UCSD-AML1 (cell line): ENCODE results near the gene LIF.

Source experiments
- DNase-seq: peaks from one replicate; lab custom pipeline; 2025; ENCODE audit not compliant: unreplicated experiment; lab: John Stamatoyannopoulos, UW

LIF gene

DNA sequence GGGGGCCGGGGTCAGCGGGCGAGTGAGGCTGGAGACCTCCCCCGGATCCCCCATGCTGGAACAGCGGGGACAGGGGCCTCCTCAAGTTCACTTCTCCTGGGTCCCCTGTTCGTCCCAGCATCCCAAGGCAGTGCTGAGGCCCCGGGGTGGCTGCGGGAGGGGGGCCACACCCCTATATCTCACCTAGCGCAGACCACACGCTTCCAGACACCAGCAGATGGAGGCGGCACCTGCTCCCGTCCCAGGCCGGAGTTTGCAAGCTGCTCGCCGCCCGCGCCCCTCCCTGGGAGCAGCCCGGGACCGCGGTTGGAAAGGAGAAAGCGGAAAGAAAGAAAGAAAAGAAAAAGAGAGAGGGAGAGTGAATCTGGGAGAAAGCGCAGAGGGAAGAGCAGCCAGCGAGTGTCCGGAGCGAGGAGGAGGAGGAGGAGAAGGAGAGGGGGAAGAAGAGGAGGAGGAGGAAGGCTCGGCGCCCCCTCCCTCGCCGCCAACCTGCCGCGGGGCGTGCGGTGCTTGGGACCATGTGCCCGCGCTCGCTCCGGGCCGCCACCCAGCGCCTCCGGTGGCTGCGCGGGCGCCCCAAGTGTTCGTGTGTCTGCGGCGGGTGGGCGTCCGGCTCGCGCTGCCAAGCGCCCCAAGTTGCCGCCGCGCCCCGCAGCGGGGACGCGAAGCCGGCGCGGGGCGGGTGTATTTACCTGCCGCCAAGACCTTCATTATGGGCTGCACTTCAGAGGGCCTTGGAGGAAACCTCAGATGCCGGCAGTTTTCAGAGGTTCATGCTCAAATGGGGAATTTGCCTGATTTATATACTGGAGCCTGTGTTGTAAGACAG lies at the start of gene LIF:
Gene LIF (minus strand): TSS at position 775 of the 829 bp plus-strand sequence. CDS start 64 bp downstream, at position 711.
- no peak for DNase-seq

DNA sequence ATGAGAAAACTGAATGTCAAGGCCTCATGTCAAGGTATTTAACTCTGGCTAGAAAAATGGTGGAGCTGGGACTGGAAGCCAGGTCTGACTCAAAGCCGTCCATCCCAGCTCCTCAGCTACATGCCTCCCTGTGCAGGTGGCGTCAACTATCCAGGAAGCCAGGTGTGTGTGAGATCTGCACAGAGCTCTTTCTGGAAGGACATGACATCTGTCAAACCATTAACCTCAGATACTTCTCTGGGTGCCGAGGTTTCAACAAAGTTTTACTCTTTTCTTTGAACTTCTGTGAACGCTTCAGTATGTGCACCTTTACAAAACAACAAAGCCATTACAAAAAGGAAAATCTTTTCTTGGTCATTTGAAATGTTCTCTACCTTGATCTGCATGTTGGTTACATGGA lies 49.8 kb upstream of the LIF start:
- DNase-seq = no peak

DNA sequence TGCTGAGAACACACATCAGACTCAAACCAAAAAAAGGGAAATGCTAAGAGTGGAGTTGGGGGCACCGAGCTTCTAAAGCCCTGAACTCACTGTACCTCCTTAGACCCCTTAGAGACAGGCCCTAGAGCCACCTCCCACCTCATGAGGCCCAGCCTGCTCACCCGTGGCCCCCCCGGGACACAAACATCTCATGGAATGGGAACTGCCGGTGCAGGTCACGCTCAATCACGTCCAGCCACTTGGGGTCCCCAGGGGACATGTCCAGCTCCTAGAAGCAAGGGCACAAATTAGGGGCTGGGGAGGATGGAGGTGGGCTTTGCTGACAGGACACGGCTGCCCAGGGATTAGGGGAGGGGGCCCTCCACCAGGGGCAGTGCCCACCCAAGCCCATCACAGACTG lies 49.0 kb upstream of the LIF start:
- DNase-seq = no peak

DNA sequence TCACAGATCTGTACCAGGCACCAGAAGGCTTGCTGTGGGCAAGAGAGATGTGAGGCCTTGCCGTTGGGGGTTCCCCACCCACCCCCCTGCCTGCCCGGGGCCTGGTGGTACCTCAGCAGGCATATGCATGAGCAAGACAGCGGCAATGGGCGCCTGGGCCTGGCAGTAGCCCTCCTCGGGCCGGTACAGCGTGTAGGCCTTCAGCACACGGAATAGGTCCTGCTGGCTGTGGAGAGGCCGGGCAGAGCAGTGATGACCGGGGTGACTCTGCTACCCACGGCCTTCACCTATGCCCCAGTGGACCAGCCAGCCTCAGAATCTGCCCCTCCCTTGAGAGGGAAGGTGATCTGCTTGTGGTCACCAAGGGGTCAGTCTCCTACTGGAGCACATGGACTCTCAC lies 48.3 kb upstream of the LIF start:
- no peak for DNase-seq

DNA sequence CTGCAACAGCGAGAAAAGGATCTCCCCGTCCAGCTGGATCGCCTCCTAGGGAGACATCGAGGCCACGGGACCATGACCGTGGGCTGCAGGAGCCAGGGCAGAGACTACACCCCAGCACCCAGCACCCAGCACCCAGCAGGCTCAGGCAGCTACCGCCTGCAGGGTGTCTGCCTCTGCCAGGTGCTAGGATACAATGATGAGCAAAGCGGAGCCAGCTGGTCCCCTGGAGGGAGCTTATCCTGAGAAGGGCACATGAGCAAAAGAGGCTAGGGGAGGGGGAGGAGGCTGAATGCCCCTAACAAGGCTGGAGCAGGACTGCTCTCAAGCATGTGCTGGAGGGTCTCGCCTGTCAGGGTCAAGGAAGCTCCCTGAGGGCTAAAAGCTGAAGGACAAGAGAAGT lies 47.5 kb upstream of the LIF start:
- no peak for DNase-seq

DNA sequence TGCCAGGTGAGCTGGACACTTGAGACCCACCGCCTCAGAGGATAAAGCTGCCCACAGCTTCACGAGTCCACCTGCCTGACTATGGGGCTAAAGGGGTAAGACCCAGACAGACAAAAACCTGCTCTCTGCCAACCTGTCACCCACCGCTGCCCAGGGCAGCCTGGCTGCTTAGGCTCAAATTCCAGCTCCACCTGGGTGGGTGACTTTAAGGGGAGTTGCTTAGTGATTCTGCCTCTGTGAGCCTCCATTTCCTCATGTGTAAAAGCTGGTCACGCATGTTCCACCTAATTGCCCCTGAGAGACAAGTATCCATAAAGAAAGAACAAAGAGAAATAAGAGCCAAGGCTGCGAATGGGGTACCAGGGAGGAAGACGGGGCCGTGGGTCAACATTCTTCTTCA lies 46.5 kb upstream of the LIF start:
- DNase-seq = no peak

DNA sequence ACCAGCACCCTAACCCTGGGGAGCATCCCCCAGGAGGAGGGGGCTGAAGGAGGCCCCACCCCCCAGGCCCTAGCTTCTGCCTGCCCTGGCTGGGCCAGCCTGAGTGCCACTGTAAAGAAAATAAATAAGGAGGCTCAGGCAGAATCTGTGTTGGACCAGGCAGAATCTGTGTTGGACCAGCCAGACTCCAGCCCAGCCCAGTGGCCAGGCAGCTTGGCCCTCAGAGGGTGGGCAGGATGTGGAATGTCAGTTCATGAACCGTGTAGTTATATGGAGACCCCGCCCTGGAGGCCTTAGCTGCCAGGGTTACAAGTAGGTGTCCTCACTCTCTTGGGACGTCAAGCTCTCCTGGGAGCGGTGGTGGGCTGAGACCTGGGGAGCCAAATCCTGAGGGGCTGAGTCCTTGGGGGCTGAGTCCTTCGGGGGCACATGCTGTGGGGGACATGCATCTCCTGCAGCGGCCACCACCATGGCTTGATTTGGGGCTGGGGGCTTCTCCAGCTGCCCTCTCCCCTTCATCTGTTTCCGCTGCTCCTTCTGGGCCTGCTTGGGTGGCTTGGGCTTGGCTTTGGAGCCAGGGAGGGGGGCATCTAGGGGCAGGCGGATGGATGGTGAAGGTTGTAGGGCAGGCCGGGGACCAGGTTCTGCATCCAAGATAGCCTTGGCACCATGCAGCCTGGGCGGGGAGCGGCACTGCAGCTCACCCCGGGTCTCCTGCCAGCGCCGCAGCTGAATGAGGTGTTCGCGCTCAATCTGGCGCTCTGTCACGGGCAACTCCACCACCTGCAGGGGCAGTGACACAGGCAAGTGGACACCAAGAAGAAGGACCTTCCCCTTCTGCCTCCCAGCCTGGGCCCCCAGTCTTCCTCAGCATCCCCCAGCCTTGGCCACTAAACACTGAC lies 45.8 kb upstream of the LIF start:
- no peak for DNase-seq

DNA sequence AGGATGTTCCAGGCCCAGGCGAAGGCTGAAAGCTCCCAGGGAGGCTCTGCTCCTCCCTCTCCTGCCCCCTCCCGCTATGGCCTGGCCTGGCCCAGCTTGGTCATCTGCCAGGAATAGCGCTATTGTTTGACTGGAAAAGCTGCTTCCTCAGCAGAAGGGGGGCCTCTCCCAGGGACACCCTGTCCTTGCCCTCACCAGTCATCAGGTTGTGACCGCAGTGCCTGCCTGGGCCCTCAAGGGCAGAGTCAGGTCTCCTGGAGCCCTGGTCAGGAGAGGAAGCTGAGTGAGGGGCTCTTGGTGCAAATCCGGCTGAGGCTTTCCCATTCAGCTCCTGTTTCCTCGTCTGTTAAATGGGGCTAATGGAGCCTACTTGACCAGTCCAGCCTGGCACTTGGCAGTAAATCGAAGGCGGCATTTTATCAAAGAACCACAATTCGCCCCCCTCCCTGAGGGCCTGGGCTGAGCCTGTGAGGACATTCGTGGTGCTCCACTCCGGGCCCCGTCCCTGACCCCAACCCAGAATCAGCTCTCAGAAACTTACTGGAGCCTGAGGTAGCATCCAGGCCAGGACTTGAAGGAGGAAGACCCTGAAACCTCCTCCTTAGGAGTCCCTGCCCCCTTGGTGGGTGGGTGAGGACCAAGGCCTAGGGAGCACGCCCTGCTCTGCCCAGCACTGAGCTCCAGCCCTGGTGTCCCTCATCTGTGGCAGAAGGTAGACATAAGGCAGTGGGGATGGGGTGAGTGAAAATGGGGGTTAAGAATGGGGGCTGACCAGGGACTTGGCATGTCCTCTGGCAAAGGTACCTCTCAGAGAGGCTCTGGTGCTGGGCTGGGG lies 44.7 kb upstream of the LIF start:
- DNase-seq = no peak

DNA sequence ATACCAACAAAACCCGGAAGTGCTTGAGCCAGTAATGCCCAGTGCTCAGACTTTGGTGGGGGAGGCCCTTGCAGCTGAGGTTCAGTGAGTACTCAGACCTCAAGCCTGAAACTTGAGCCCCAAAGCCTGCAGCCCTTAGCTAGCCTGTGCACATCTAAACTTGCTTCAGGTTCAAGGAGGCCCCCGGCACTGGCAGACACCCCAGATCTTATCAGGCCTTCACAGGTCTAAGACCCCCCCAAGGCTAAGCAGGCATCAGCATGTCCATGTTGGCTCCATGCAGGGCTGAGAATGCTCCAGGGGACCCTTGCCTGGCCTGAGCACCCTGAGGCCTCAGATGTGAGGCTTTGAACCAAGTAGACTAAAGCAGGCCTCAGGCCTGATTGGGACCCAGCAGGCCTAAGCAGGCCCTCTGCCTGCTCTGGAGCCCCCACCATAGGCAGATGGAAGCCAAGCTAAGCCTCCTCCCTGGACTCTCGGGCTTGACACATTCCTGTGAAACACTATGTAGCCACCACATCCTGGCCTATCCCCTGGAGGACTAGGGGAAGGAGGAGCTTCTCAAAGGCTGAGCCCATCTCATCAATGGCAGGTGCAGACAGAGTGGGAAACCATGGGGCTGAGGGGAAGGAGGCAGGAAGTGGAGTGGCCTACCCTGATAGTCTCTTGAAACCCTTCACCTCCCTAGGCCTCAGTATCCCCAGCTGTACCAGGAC lies 43.9 kb upstream of the LIF start:
- DNase-seq = peak; percentile 36

DNA sequence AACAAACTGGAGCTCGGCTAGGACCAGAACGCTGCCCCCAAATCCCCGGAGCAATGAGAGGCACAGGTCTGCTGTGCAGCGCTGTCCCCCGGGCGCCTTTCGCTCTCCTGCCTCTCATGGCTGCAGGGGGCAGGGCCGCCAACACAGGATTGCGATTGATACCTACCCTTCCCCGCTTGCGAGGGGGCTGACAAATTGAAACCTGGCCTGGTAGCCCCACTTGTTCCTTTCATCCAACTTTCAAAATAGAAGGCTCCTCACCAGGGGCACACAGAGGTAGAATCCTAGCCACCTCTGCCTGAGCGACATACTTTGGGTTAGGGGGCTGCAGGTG lies 43.4 kb upstream of the LIF start:
- no peak for DNase-seq

DNA sequence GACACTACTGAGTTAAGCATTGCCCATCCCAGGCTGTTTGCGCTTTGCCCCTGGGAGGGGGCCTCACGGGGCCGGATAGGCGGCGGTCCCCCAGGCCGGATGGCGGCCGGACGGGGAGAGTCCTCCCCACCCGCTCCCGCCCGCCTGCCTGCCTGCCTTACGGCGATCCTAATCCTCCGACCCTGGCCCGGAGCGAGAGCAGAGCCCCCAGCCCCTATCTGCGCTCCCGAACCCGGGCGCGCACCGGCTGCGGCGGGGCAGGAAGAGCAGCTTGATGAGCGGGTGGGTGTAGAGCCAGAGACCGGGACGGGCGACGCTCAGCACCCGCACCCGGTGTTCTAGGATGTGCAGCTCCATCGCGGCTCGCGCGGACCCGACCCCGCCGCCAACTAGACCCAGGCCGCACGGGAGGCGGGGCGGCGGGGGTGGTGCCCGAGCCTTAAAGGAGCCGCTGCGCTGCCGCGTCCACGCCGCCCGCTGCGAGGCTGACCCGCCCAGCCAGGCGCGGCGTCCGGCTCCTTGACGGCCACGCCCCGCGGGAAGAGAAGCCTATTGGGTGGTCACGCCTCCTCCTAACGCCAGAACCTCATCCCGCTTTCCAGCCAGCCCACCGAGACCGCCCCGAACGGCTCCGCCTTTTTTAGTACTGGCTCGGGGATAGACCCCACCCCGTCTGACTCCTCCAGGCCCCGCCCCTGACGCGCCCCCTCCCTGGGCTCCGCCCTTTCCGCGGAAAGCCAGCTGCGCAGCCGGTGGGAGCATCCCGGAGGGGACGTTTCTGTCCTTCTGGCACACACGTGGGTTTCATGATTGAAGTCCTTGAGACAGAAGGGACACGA lies 42.8 kb upstream of the LIF start, which contains the start of gene CASTOR1:
Gene CASTOR1 (minus strand): TSS at position 365 of the 839 bp plus-strand sequence. CDS start 8 bp downstream, at position 357.
- peak; percentile 97 for DNase-seq

DNA sequence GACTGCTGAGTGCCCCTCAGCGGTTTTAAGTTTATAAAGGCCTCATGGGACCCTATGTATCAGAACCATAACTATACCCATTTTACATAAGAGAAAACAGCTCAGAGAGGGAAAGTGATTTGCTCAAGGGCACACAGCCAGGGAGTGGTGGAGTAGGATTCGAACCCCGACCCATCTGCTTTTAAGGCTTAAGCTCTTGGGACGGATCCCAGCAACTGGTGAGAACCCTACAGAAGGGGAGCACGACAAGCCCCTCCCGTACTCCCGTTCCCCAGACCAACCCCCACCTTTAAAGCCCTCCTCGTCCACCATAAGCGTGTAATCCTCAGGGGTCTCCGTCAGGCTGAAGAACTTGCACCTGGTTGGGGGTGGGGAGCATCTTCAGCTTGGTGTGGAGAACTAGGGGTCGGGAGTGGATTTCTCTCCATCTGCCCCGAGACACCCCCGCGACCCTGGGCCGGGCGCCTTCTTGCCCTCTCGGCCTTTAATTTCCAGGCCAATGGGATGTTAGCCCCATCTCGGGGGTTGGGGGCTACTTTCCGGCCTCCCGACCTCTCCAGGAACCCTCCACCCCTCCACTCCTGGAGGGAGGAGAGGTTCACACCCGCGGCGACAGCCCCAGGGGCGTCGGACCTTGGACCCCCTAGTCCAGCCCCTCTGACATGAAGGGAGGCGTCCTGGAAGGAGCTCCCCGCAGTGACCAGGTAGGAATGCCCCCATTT lies 42.0 kb upstream of the LIF start:
- no peak for DNase-seq

DNA sequence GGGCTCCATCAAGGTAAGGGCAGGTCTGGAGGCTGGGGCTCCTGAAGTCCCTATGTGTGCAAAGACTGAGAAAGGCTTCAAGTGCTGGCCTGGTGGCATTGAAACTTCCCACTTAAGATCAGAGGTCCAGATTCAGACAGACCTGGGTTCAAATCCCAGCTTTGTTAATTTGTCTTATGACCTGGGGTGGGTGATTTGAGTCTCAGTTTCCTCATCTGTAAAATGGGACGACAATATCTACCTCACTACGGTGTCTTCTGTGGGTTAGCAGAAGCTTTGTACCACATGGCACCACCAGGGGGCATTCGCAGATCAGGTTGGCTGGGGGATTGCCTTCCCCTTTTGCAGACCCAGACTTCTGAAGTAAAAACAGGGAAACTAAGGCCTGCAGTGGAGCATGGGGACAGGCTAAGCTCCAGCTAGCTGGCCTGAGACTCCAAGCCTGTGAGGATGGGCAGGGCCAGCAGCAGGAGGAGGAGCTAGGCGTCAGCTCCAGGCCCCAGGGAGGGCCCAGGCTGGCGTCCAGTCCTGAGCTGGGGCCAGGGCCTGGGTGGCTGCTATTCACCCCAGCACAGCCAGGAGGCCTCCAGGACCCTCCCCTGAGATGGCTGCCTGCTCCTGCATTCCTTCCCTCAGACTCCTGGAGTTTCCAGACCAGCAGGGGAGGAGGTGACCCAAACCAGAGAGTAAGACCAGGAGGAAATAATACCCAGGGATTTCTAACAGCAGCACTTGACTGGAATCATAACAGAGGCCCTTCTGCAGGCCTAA lies 41.3 kb upstream of the LIF start:
- peak; percentile 79 for DNase-seq

DNA sequence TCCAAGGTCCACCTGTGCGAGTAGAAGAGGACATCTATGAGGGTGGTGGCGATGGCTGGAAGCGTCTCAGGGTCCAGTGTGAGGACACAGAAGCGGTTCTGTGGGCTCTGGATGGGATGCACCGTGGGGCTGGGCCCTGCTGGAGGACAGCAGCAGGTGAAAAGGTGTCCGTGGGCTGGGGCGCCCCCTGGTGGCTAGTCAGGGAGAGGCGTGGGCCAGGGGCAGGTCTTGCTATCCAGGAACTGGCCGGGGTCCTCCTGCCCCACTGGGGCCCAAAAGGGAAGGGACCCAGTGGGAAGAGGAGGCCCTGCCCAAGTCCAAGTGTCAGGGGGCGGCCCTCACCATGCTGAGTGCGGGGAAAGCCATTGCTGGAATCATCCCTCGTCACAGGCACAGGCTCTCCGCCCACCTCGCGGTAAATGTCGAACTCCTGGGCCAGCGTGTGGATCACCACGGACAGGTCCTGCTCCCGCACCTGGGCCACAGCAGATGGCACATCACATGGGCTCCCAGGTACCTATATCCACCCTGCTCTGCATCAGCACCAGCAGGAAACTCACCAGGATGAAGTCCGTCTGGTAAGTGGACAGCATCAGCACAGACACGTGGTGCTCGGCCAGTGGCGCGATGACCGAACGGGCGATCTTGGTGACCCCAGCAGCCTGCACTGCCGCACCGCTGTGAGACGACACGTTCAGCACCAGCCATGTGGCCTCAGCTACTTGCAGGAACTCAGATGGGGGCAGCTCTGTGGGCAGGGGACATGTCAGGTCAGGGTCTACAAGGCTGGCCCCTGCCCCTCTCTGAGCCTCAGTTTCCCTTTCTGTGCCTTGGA lies 40.5 kb upstream of the LIF start:
- DNase-seq = peak; percentile 77

DNA sequence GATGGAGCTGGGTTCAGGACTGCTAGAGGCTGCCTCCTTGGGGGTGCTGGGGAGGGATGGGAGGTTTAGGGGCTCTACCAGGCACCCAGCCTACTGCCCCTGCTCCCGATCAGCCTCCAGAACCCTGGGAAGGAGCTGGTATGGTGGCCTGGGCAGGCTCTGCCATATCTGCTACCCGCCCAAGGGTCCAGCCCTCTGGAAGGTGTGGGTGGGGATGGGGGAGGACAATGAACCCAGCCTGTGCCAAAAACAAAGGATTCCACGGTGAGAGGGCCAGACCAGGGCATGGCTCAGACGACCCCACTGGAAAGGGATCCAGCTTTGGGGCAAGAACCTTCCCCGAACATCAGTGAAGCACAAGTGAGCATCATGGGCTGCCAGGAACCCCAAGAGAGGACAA lies 39.8 kb upstream of the LIF start:
- DNase-seq = no peak

DNA sequence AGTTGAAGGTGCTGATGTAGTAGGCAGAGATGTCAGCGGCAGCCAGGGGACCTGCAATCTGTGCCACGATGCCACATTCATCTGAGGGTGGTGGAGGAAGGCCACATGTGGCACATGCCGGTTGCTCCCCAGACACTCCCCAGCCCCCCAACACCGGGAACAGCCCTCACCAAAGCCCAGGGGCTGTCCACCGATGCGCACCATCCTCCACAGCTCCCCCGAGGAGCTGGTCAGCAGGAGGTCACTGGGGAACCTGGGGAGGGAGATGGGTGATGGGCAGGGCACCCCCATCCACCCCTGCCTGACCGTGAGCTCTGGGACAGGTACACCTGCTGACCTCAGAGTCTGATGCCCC lies 39.3 kb upstream of the LIF start:
- DNase-seq = no peak

DNA sequence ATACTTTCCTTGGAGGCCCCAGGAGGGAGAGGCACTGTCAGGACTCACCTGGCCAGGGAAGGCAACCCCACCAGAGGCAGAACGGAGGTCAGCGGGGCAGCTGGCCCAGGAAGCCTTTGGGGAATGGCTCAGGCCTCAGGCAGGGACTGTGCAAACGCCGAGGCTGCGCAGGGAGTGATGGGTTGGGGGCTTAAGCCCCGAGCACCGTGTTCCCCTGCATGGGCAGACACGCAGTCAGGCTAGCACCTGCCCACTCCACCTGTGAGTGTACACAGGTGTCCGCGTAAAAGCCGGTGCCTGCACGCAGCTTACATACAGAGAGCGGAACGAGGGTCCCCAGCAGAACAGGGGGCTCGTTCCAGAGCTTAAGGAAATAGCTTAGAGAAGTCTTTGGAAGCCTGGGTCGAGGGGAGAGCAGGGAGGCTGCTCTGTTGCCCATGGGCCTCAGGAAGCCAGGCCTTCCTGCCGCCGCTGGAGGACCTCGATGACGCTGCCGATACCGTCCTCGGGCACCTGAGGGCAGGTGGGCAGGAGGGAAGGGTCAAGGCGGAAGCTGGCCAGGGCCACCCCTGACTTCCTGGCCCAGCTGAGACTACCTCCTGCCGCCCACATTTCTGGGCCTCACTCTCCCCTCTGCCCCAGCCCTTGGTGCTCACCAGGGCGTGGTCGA lies 38.8 kb upstream of the LIF start:
- DNase-seq = no peak
